ENCODE results near the gene ASIC2.
A peak's percentile ranks its signal among the peaks of the same experiment; 100 is the strongest.
"Not testable (repeated sequence)": the region's sequence is repeated elsewhere in the genome, so short reads cannot be mapped to it uniquely, and the experiment has no call there.

ASIC2 gene

DNA sequence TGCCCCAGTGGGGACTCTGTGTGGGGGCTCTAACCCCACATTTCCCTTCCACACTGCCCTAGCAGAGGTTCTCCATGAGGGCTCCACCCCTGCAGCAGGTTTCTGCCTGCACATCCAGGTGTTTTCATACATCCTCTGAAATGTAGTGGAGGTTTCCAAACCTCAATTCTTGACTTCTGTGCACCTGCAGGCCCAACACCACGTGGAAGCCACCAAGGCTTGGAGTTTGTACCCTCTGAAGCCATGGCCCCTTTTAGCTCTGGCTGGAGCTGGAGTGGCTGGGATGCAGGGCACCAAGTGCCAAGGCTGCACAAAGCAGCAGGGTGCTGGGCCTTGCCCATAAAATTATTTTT is 305.7 kb downstream of the ASIC2 start:
- POLR2A ChIA-PET; H3K4me3 ChIP-seq (ENCODE audit: low read depth, low read length); H3K9me3 ChIP-seq (ENCODE audit: control insufficient read depth, insufficient read depth, low read depth, low read length); H3K27ac ChIP-seq (ENCODE audit: extremely low read depth, low read depth, low read length); H3K4me1 ChIP-seq (ENCODE audit: control insufficient read depth, insufficient read depth, low read length); H3K36me3 ChIP-seq (ENCODE audit: control insufficient read depth in 2 of 2, insufficient read depth in 1 of 2, low read length in 2 of 2): not testable (repeated sequence)
- CTCF ChIA-PET: interaction anchor here (0.9 kb wide), 1 partner anchor 12 kb away, joined by 3 read pairs; no protein-coding TSS in a partner anchor

DNA sequence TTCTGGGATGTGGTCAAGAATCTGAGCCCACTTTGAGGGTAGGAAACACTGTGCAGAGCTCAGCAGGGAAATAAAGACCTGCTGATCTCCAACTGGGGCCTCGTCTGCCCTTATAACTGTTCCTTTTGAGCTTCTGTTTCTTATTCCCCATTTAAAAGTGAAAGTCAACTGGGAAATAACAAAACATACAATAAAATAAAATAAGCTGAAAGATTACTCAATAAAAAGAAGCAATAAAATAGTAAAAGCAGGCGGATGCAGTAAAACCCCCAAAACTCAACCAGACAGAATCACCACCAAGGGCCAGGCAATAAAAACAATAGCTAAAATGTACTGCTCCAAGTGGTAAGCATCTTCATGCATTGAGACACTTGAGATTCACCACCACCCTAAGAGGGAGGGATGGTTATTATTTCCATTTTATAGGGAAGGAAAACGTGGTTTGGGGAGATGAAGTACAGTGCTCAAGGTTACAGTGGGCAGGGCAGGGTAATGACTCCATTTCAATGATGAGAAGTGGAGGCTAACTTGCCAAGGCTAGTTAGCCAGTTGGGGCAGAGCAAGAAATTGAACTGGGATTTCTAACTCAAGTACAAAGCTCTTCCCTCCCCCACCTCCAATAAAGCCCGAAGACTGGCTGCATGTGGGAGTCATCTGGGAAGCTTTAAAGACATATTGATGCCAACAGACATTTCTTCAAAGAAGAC is 307.9 kb downstream of the ASIC2 start:
- Histone ChIP-seq H3K27ac (ENCODE audit: extremely low read depth, low read depth, low read length) (no peak overlapping the region), H3K4me3 (ENCODE audit: low read depth, low read length) (no peak overlapping the region), H3K9me3 (ENCODE audit: control insufficient read depth, insufficient read depth, low read depth, low read length) (no peaks in the 10 kb centered on the region), H3K4me1 (ENCODE audit: control insufficient read depth, insufficient read depth, low read length) (no peaks in the 10 kb centered on the region), H3K36me3 (ENCODE audit: control insufficient read depth in 2 of 2, insufficient read depth in 1 of 2, low read length in 2 of 2) (no peaks in the 10 kb centered on the region)
- TF ChIP-seq ZNF16 (tag by site-specific recombination; IDR thresholded peaks at IDR 0.05; ENCODE audit: low read depth): no peak
- TF ChIP-seq ZNF324 (tag by site-specific recombination; IDR thresholded peaks at IDR 0.05): no peak
- no peak for TF ChIP-seq ZSCAN23 (tag by site-specific recombination; IDR thresholded peaks at IDR 0.05)
- TF ChIP-seq WT1 (tag by site-specific recombination; IDR thresholded peaks at IDR 0.05): no peak
- TF ChIP-seq ZNF791 (tag by site-specific recombination; IDR thresholded peaks at IDR 0.05): no peak
- TF ChIP-seq ZNF529 (tag by site-specific recombination; IDR thresholded peaks at IDR 0.05; ENCODE audit: insufficient replicate concordance): no peak
- no peak for TF ChIP-seq ZNF174 (tag by site-specific recombination; IDR thresholded peaks at IDR 0.05)
- TF ChIP-seq SP2 (tag by site-specific recombination; IDR thresholded peaks at IDR 0.05): no peak
- no peak for TF ChIP-seq ZNF510 (tag by site-specific recombination; IDR thresholded peaks at IDR 0.05; ENCODE audit: insufficient replicate concordance)
- TF ChIP-seq, protein P1, sequence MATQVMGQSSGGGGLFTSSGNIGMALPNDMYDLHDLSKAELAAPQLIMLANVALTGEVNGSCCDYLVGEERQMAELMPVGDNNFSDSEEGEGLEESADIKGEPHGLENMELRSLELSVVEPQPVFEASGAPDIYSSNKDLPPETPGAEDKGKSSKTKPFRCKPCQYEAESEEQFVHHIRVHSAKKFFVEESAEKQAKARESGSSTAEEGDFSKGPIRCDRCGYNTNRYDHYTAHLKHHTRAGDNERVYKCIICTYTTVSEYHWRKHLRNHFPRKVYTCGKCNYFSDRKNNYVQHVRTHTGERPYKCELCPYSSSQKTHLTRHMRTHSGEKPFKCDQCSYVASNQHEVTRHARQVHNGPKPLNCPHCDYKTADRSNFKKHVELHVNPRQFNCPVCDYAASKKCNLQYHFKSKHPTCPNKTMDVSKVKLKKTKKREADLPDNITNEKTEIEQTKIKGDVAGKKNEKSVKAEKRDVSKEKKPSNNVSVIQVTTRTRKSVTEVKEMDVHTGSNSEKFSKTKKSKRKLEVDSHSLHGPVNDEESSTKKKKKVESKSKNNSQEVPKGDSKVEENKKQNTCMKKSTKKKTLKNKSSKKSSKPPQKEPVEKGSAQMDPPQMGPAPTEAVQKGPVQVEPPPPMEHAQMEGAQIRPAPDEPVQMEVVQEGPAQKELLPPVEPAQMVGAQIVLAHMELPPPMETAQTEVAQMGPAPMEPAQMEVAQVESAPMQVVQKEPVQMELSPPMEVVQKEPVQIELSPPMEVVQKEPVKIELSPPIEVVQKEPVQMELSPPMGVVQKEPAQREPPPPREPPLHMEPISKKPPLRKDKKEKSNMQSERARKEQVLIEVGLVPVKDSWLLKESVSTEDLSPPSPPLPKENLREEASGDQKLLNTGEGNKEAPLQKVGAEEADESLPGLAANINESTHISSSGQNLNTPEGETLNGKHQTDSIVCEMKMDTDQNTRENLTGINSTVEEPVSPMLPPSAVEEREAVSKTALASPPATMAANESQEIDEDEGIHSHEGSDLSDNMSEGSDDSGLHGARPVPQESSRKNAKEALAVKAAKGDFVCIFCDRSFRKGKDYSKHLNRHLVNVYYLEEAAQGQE (tag by site-specific recombination; IDR thresholded peaks at IDR 0.05): no peak
- no peak for TF ChIP-seq ZNF19 (tag by site-specific recombination; IDR thresholded peaks at IDR 0.05; ENCODE audit: low read depth)
- TF ChIP-seq ZNF239 (tag by site-specific recombination; IDR thresholded peaks at IDR 0.05): no peak
- TF ChIP-seq ZNF214 (tag by site-specific recombination; IDR thresholded peaks at IDR 0.05; ENCODE audit: borderline replicate concordance): no peak
- TF ChIP-seq, protein P2, sequence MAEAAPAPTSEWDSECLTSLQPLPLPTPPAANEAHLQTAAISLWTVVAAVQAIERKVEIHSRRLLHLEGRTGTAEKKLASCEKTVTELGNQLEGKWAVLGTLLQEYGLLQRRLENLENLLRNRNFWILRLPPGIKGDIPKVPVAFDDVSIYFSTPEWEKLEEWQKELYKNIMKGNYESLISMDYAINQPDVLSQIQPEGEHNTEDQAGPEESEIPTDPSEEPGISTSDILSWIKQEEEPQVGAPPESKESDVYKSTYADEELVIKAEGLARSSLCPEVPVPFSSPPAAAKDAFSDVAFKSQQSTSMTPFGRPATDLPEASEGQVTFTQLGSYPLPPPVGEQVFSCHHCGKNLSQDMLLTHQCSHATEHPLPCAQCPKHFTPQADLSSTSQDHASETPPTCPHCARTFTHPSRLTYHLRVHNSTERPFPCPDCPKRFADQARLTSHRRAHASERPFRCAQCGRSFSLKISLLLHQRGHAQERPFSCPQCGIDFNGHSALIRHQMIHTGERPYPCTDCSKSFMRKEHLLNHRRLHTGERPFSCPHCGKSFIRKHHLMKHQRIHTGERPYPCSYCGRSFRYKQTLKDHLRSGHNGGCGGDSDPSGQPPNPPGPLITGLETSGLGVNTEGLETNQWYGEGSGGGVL (tag by site-specific recombination; IDR thresholded peaks at IDR 0.05): no peak
- no peak for TF ChIP-seq BCL11A (tag by site-specific recombination; IDR thresholded peaks at IDR 0.05; ENCODE audit: low read depth)
- TF ChIP-seq ZNF24 (tag by site-specific recombination; IDR thresholded peaks at IDR 0.05): no peak
- no peak for TF ChIP-seq ZNF184 (tag by site-specific recombination; IDR thresholded peaks at IDR 0.05)
- CTCF ChIA-PET: interaction anchor here (0.6 to 4.2 kb wide), 2 partner anchors 14 to 1355 kb away, joined by 3 to 19 read pairs; no protein-coding TSS in a partner anchor
- POLR2A ChIA-PET: no interaction called here

DNA sequence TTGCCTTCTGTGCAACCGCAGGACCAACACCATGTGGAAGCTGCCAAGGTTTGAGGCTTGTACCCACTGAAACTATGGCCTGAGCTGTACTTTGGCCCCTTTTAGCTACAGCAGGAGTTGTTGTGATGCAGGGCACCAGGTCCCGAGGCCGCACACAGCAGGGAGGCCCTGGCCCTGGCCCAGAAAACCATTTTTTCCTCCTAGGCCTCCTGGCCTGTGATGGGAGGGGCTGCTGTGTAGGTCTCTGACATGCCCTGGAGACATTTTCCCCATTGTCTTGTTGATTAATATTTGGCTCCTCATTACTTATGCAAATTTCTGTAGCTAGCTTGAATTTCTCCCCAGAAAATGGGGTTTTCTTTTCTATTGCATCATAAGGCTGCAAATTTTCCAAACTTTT is 311.5 kb downstream of the ASIC2 start:
- CTCF ChIA-PET: interaction anchor here (1.1 kb wide), 1 partner anchor 18 kb away, joined by 4 read pairs; no protein-coding TSS in a partner anchor
- POLR2A ChIA-PET: not testable (repeated sequence)

More for the DNA sequence above, 311.5 kb downstream of the ASIC2 start:
- TF ChIP-seq ZNF585B (tag by site-specific recombination; IDR thresholded peaks at IDR 0.05) (peak; percentile 99), SETDB1 (IDR thresholded peaks at IDR 0.05; ENCODE audit: insufficient read length, low read length) (peak; percentile 75)
- not testable (repeated sequence) for H3K27ac ChIP-seq (ENCODE audit: extremely low read depth, low read depth, low read length); H3K4me1 ChIP-seq (ENCODE audit: control insufficient read depth, insufficient read depth, low read length); H3K9me3 ChIP-seq (ENCODE audit: control insufficient read depth, insufficient read depth, low read depth, low read length); H3K36me3 ChIP-seq (ENCODE audit: control insufficient read depth in 2 of 2, insufficient read depth in 1 of 2, low read length in 2 of 2); H3K4me3 ChIP-seq (ENCODE audit: low read depth, low read length)
